HL-60 (cell line): ENCODE results near the gene PTPDC1.

Experiments used
- DNase-seq, 2 experiments: peaks; one replicate each; pipeline ENCODE4 v3.0.0-alpha.2; 2010 to 2020; ENCODE audit warnings: low read depth in 1 of 2, low spot score in 1 of 2
- H3K27ac ChIP-seq: fragments of 250-450 bp; sonication (Bioruptor Pico); replicated peaks from 2 replicates; pipeline ENCODE4 v1.5.1; 2020; ENCODE audit warnings: mild to moderate bottlenecking, moderate library complexity
- H3K27me3 ChIP-seq: fragments of 250-450 bp; sonication (Bioruptor Pico); 2 replicates; pipeline ENCODE4 v1.5.1; 2021; ENCODE audit warnings: mild to moderate bottlenecking, moderate library complexity; ENCODE audit not compliant: insufficient read depth, poor library complexity, severe bottlenecking
- H3K4me3 ChIP-seq: replicated peaks from 2 replicates; pipeline ENCODE4 v1.5.1; 2011; ENCODE audit warnings: mild to moderate bottlenecking, control low read depth, low read length; ENCODE audit not compliant: insufficient read depth
- CTCF ChIP-seq: IDR thresholded peaks from one replicate; pipeline ENCODE4 v1.5.1; 2011; ENCODE audit warnings: low read length, control low read depth, inconsistent platforms; ENCODE audit not compliant: insufficient read depth
- GABPA ChIP-seq: IDR thresholded peaks from 2 replicates; pipeline ENCODE4 v1.6.1; 2012; ENCODE audit warnings: low read depth
- POLR2AphosphoS5 ChIP-seq: IDR thresholded peaks from 2 replicates; pipeline ENCODE4 v1.6.1; 2012; ENCODE audit warnings: low read depth
- REST ChIP-seq: IDR thresholded peaks from 2 replicates; pipeline ENCODE4 v1.6.1; 2012; ENCODE audit warnings: low read depth; ENCODE audit not compliant: insufficient replicate concordance
- SPI1 ChIP-seq: IDR thresholded peaks from 2 replicates; pipeline ENCODE4 v1.6.1; 2012; ENCODE audit warnings: low read depth, mild to moderate bottlenecking, borderline replicate concordance

PTPDC1 gene

DNA sequence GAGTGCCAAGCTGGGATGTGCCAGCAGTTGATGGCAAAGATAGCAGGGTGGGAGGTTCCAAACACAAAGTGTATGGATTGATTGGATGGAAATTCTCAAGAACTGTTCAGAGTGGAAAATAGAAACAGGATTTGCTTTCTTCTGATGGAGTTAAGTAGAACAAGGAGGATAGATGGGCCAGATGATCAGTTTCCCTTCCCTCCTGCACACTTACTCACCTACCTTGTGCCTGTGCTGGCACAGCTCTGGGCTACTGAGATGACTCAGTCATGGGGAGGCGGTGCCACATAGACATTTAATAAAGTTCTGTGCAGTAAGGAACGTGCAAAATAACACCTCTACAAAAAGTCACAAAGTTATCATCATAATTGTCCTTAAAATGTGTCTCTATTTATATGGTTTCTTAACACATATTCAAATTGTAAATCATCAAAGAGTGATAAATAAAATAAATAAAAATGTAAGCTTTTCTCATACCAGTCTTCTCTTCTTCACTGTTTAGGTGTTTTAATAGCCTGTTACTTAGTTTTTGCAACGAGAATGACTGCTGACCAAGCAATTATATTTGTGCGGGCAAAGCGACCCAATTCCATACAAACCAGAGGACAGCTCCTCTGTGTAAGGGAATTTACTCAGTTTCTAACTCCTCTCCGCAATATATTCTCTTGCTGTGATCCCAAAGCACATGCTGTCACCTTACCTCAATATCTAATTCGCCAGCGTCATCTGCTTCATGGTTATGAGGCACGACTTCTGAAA, 12.7 kb downstream of the PTPDC1 start:
- no peaks in the 10 kb centered on the region for H3K27me3 ChIP-seq
- no peak for DNase-seq
- no peak overlapping the region for H3K27ac ChIP-seq
- H3K4me3 ChIP-seq, result no peak overlapping the region
- no peak for TF ChIP-seq REST
- no peak for TF ChIP-seq GABPA
- TF ChIP-seq CTCF, result no peak
- TF ChIP-seq POLR2AphosphoS5, result no peak
- no peak for TF ChIP-seq SPI1

DNA sequence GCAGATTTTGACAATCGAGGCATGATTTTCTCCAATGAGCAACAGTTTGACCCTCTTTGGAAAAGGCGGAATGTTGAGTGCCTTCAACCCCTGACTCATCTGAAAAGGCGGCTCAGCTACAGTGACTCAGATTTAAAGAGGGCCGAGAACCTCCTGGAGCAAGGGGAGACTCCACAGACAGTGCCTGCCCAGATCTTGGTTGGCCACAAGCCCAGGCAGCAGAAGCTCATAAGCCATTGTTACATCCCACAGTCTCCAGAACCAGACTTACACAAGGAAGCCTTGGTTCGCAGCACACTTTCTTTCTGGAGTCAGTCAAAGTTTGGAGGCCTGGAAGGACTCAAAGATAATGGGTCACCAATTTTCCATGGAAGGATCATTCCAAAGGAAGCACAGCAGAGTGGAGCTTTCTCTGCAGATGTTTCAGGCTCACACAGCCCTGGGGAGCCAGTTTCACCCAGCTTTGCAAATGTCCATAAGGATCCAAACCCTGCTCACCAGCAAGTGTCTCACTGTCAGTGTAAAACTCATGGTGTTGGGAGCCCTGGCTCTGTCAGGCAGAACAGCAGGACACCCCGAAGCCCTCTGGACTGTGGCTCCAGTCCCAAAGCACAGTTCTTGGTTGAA, 13.6 kb downstream of the PTPDC1 start:
- no peak overlapping the region for H3K4me3 ChIP-seq
- DNase-seq, result no peak
- H3K27ac ChIP-seq, result no peak overlapping the region
- TF ChIP-seq CTCF, result no peak
- no peak for TF ChIP-seq POLR2AphosphoS5
- no peak for TF ChIP-seq REST
- no peak for TF ChIP-seq GABPA
- TF ChIP-seq SPI1, result no peak
- no peaks in the 10 kb centered on the region for H3K27me3 ChIP-seq

DNA sequence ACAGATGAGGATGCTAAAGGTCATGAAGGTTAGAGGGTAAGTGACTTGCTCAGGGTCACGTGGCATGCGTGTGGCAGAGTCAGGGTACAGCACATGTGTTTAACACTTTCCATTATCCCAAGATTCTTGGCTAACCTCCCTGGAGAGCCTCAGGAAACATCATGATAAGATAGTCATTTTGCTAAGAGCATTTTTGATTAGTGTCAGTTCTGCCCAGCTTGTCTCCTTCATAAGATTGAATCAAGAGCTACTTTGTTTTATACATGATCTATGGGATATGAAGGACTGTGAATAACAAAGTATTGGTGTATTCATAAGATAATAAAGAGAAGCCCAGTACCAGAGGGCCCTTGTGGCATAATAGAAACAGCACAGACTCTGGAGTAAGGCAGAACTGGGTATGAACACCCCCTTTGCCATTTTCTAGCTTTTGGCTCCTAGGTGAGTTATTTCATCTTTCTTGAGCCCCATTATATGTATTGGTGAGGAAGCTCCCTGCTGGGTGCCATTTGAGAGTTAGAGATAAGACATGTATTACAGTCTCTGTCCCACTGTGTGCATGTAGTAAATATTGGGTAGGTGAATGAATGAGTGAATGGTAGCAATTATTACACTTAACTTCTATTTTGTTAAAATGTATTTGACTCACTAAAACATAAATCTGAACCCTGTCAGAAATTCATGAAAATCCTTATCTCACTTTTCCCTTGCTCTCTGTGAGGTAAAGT, 16.1 kb downstream of the PTPDC1 start:
- no peak overlapping the region for H3K4me3 ChIP-seq
- H3K27ac ChIP-seq, result no peak overlapping the region
- H3K27me3 ChIP-seq, result no peaks in the 10 kb centered on the region
- no peak for DNase-seq
- TF ChIP-seq GABPA (no peak), POLR2AphosphoS5 (no peak), SPI1 (no peak), REST (no peak), CTCF (no peak)
